Skeletal muscle tissue (tissue), 4 donors: ENCODE data around the gene ANK3. TPM values are rescaled to one million over a fixed set of nuclear protein-coding genes. Genes with fewer than 3 reads are reported as not detected.

ENCODE experiments used
- H3K27ac ChIP-seq: one replicate; pipeline ENCODE4 v1.7.0; 2013; ENCODE audit warnings: mild to moderate bottlenecking, low read depth, low read length, inconsistent platforms
- H3K27me3 ChIP-seq, 3 donors: one replicate each; pipeline ENCODE4 v1.7.0; 2013; ENCODE audit warnings: low read length in 3 of 3; ENCODE audit not compliant: control insufficient read depth in 3 of 3, insufficient read depth in 3 of 3
- H3K36me3 ChIP-seq, 3 donors: one replicate each; pipeline ENCODE4 v1.7.0; 2013; ENCODE audit warnings: low read length in 3 of 3; ENCODE audit not compliant: control insufficient read depth in 3 of 3, insufficient read depth in 3 of 3
- H3K4me1 ChIP-seq, 3 donors: one replicate each; pipeline ENCODE4 v1.7.0; 2013; ENCODE audit warnings: low read length in 3 of 3, mild to moderate bottlenecking in 3 of 3; ENCODE audit not compliant: control insufficient read depth in 3 of 3, insufficient read depth in 3 of 3
- H3K4me3 ChIP-seq, 3 donors: one replicate each; pipeline ENCODE4 v1.7.0; 2013; ENCODE audit warnings: low read length in 3 of 3
- H3K9ac ChIP-seq, 3 donors: one replicate each; pipeline ENCODE4 v1.7.0; 2013; ENCODE audit warnings: low read length in 3 of 3, mild to moderate bottlenecking in 3 of 3, moderate library complexity in 2 of 3, low read depth in 1 of 3
- H3K9me3 ChIP-seq, 3 donors: one replicate each; pipeline ENCODE4 v1.7.0; 2013; ENCODE audit warnings: low read length in 3 of 3; ENCODE audit not compliant: control insufficient read depth in 3 of 3
- total RNA-seq: library from RNA; depleted of rRNA; stranded (reverse); fragments of >200 nt; gene quantifications from one replicate; pipeline ENCODE4 v1.2.3, GENCODE V29; 2014
- donor health status: Osteomylitis.

The ANK3 gene
- total RNA-seq, 1 donor from 2014 or later, result 110 TPM

GRCh38 chr10:60291344-60291930 lies 98.2 kb downstream of the ANK3 start:
- Histone ChIP-seq H3K4me3 (no peak overlapping the region), H3K27me3 (no peaks in the 10 kb centered on the region), H3K36me3 (no peaks in the 10 kb centered on the region), H3K27ac (no peak overlapping the region), H3K4me1 (no peaks in the 10 kb centered on the region), H3K9me3 (no peaks in the 10 kb centered on the region), H3K9ac (no peak overlapping the region)

GRCh38 chr10:60290558-60290957 lies 99.1 kb downstream of the ANK3 start:
- no peaks in the 10 kb centered on the region for H3K9me3 ChIP-seq
- H3K4me3 ChIP-seq, result no peak overlapping the region
- H3K4me1 ChIP-seq, result no peaks in the 10 kb centered on the region
- no peaks in the 10 kb centered on the region for H3K36me3 ChIP-seq
- no peaks in the 10 kb centered on the region for H3K27me3 ChIP-seq
- no peak overlapping the region for H3K27ac ChIP-seq
- H3K9ac ChIP-seq, result no peak overlapping the region

GRCh38 chr10:60289800-60290199 lies 99.9 kb downstream of the ANK3 start:
- Histone ChIP-seq H3K9me3 (no peaks in the 10 kb centered on the region), H3K27me3 (no peaks in the 10 kb centered on the region), H3K36me3 (no peaks in the 10 kb centered on the region), H3K4me3 (no peak overlapping the region), H3K27ac (no peak overlapping the region), H3K4me1 (no peaks in the 10 kb centered on the region), H3K9ac (no peak overlapping the region)

GRCh38 chr10:60288256-60288655 lies 101.4 kb downstream of the ANK3 start:
- no peak overlapping the region for H3K27ac ChIP-seq
- H3K9ac ChIP-seq, result no peak overlapping the region
- no peaks in the 10 kb centered on the region for H3K4me1 ChIP-seq
- H3K4me3 ChIP-seq, result no peak overlapping the region
- no peaks in the 10 kb centered on the region for H3K36me3 ChIP-seq
- no peaks in the 10 kb centered on the region for H3K9me3 ChIP-seq
- H3K27me3 ChIP-seq, result no peaks in the 10 kb centered on the region

- H3K4me3 ChIP-seq, result no peak overlapping the region
- H3K4me1 ChIP-seq, result no peaks in the 10 kb centered on the region
- no peaks in the 10 kb centered on the region for H3K36me3 ChIP-seq
- no peaks in the 10 kb centered on the region for H3K27me3 ChIP-seq
- H3K27ac ChIP-seq, result no peak overlapping the region
- H3K9ac ChIP-seq, result no peak overlapping the region
- H3K9me3 ChIP-seq, result no peaks in the 10 kb centered on the region
Observed at GRCh38 chr10:60286559-60286958, 103.1 kb downstream of the ANK3 start.

GRCh38 chr10:60283397-60283796 lies 106.3 kb downstream of the ANK3 start:
- no peaks in the 10 kb centered on the region for H3K27me3 ChIP-seq
- no peak overlapping the region for H3K9ac ChIP-seq
- no peak overlapping the region for H3K27ac ChIP-seq
- H3K4me1 ChIP-seq, result no peaks in the 10 kb centered on the region
- H3K9me3 ChIP-seq, result no peaks in the 10 kb centered on the region
- no peak overlapping the region for H3K4me3 ChIP-seq
- H3K36me3 ChIP-seq, result peaks cover 4 to 5% (median 4%) of the 10 kb centered on the region in 3 donors

GRCh38 chr10:60282771-60283353 lies 106.8 kb downstream of the ANK3 start:
- no peaks in the 10 kb centered on the region for H3K9me3 ChIP-seq
- no peak overlapping the region for H3K9ac ChIP-seq

GRCh38 chr10:60281792-60282353 lies 107.8 kb downstream of the ANK3 start:
- H3K4me1 ChIP-seq, result no peaks in the 10 kb centered on the region
- no peaks in the 10 kb centered on the region for H3K27me3 ChIP-seq
- no peak overlapping the region for H3K4me3 ChIP-seq
- H3K36me3 ChIP-seq, result peaks cover 4 to 5% (median 4%) of the 10 kb centered on the region in 3 donors
- no peak overlapping the region for H3K27ac ChIP-seq
- no peaks in the 10 kb centered on the region for H3K9me3 ChIP-seq
- no peak overlapping the region for H3K9ac ChIP-seq

More at GRCh38 chr10:60282771-60283353, 106.8 kb downstream of the ANK3 start:
- Histone ChIP-seq H3K27me3 (no peaks in the 10 kb centered on the region), H3K4me3 (no peak overlapping the region), H3K4me1 (no peaks in the 10 kb centered on the region), H3K27ac (no peak overlapping the region), H3K36me3 (peaks cover 4 to 5% (median 4%) of the 10 kb centered on the region in 3 donors)

- H3K4me3 ChIP-seq, result no peak overlapping the region
- H3K27me3 ChIP-seq, result no peaks in the 10 kb centered on the region
- H3K9me3 ChIP-seq, result no peaks in the 10 kb centered on the region
- H3K9ac ChIP-seq, result no peak overlapping the region
- H3K36me3 ChIP-seq, result peaks cover 4 to 5% (median 4%) of the 10 kb centered on the region in 3 donors
- H3K4me1 ChIP-seq, result no peaks in the 10 kb centered on the region
- no peak overlapping the region for H3K27ac ChIP-seq
Observed at GRCh38 chr10:60281331-60281730, 108.3 kb downstream of the ANK3 start.

GRCh38 chr10:60280475-60280874 lies 109.2 kb downstream of the ANK3 start:
- Histone ChIP-seq H3K27ac (no peak overlapping the region), H3K4me3 (no peak overlapping the region), H3K4me1 (no peaks in the 10 kb centered on the region), H3K9me3 (no peaks in the 10 kb centered on the region), H3K9ac (no peak overlapping the region), H3K27me3 (no peaks in the 10 kb centered on the region), H3K36me3 (peaks cover 4 to 5% (median 4%) of the 10 kb centered on the region in 3 donors)
